C4-2B (cell line): ENCODE measurements around the gene NLGN1.

Source experiments
- ZFX ChIP-seq: fragments of 450-650 bp; IDR thresholded peaks from 2 replicates; pipeline ENCODE4 v1.6.1; 2017
- TF ChIP-seq, protein P1 (sequence below): fragments of 450-650 bp; conservative IDR thresholded peaks from 2 replicates; pipeline ENCODE4 v1.5.1; 2017; ENCODE audit warnings: mild to moderate bottlenecking

DNA sequence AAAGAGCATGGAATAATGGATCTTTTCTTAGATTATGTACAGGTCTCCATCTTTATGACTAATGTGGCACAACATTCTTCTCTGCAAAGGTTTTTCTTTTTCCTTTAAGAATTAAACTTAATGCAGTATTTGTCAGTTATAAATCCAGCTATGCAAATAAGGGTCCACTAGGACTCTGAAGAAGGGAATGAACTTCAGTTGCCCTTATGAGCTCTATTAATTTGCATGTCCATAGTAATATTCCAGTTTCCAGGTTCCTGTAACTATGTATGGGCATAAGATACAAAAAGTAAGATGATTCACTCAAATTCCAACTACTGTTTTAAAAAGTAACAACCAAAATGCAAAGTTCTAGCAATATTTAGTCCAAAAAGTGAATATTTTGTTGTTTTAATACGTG, 337.4 kb downstream of the NLGN1 start:
- TF ChIP-seq, protein P1, sequence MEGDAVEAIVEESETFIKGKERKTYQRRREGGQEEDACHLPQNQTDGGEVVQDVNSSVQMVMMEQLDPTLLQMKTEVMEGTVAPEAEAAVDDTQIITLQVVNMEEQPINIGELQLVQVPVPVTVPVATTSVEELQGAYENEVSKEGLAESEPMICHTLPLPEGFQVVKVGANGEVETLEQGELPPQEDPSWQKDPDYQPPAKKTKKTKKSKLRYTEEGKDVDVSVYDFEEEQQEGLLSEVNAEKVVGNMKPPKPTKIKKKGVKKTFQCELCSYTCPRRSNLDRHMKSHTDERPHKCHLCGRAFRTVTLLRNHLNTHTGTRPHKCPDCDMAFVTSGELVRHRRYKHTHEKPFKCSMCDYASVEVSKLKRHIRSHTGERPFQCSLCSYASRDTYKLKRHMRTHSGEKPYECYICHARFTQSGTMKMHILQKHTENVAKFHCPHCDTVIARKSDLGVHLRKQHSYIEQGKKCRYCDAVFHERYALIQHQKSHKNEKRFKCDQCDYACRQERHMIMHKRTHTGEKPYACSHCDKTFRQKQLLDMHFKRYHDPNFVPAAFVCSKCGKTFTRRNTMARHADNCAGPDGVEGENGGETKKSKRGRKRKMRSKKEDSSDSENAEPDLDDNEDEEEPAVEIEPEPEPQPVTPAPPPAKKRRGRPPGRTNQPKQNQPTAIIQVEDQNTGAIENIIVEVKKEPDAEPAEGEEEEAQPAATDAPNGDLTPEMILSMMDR: no peak
- no peak for TF ChIP-seq ZFX
